B cell (primary cell): ENCODE measurements around the gene MSL3.

ENCODE experiments used
- EZH2 ChIP-seq: IDR thresholded peaks from 2 replicates; pipeline ENCODE4 v1.6.1; 2012; ENCODE audit warnings: borderline replicate concordance, low read depth, mild to moderate bottlenecking, moderate library complexity, low read length; ENCODE audit not compliant: insufficient read depth, poor library complexity, severe bottlenecking
- TF ChIP-seq, protein P1 (sequence below): fragments of 200-600 bp; IDR thresholded peaks from one replicate; pipeline ENCODE4 v1.8.0; 2022; ENCODE audit warnings: antibody characterized with exemption, mild to moderate bottlenecking

DNA sequence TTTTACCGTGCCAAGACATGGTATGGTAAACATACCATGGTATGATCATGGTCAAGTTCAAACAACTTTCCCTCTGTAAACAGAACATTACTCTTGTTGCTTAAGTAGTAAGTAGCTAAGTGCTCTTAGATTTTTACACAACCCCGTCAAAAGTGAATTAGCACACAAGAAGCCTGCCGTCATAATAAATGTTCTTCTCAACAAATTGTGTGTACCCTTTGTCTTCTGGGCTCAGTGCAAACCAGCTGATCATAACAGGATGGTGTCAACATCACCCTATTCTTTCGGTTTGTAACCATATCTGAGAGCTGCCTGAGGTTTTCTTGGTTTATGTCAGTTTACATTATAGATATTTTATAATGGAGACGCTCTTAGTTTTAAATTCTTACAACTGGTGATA, 28.8 kb downstream of the MSL3 start:
- TF ChIP-seq, protein P1, sequence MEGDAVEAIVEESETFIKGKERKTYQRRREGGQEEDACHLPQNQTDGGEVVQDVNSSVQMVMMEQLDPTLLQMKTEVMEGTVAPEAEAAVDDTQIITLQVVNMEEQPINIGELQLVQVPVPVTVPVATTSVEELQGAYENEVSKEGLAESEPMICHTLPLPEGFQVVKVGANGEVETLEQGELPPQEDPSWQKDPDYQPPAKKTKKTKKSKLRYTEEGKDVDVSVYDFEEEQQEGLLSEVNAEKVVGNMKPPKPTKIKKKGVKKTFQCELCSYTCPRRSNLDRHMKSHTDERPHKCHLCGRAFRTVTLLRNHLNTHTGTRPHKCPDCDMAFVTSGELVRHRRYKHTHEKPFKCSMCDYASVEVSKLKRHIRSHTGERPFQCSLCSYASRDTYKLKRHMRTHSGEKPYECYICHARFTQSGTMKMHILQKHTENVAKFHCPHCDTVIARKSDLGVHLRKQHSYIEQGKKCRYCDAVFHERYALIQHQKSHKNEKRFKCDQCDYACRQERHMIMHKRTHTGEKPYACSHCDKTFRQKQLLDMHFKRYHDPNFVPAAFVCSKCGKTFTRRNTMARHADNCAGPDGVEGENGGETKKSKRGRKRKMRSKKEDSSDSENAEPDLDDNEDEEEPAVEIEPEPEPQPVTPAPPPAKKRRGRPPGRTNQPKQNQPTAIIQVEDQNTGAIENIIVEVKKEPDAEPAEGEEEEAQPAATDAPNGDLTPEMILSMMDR = no peak
- no peak for TF ChIP-seq EZH2
